Endodermal cell (in vitro differentiated cells): Measurements from ENCODE around the gene TLR9. TPM values are rescaled to one million over a fixed set of nuclear protein-coding genes. Genes with fewer than 3 reads are reported as not detected.

Experiments used
- DNase-seq: peaks from one replicate; pipeline ENCODE4 v3.0.0-alpha.2; 2017
- H3K27ac ChIP-seq: 2 replicates; pipeline ENCODE4 v1.5.1; 2013; ENCODE audit warnings: mild to moderate bottlenecking, low read depth, low read length, moderate library complexity
- H3K27me3 ChIP-seq: 2 replicates; pipeline ENCODE4 v1.6.1; 2013; ENCODE audit warnings: mild to moderate bottlenecking, low read length, moderate library complexity; ENCODE audit not compliant: insufficient read depth, control insufficient read depth, poor library complexity, severe bottlenecking
- H3K36me3 ChIP-seq: 2 replicates; pipeline ENCODE4 v1.7.0; 2013; ENCODE audit warnings: mild to moderate bottlenecking, low read length, moderate library complexity; ENCODE audit not compliant: control insufficient read depth, insufficient read depth
- H3K4me1 ChIP-seq: one replicate; pipeline ENCODE4 v1.7.0; 2013; ENCODE audit warnings: low read length; ENCODE audit not compliant: control insufficient read depth, insufficient read depth
- H3K4me3 ChIP-seq: 2 replicates; pipeline ENCODE4 v1.5.1; 2013; ENCODE audit warnings: mild to moderate bottlenecking, low read length, moderate library complexity
- H3K9ac ChIP-seq: 2 replicates; pipeline ENCODE4 v1.6.1; 2013; ENCODE audit warnings: mild to moderate bottlenecking, low read length, moderate library complexity; ENCODE audit not compliant: poor library complexity, severe bottlenecking; ENCODE audit errors: extremely low read depth
- H3K9me3 ChIP-seq: 2 replicates; pipeline ENCODE4 v1.6.1; 2013; ENCODE audit warnings: mild to moderate bottlenecking, low read length, moderate library complexity; ENCODE audit not compliant: control insufficient read depth
- H3K27ac Mint-ChIP-seq: 2 replicates; pipeline ENCODE4 v1.8.0; 2020; ENCODE audit warnings: mixed read lengths
- H3K27me3 Mint-ChIP-seq: 2 replicates; pipeline ENCODE4 v1.8.0; 2021; ENCODE audit warnings: mild to moderate bottlenecking, mixed read lengths; ENCODE audit not compliant: insufficient read depth
- H3K36me3 Mint-ChIP-seq: 2 replicates; pipeline ENCODE4 v1.8.0; 2020; ENCODE audit warnings: low read depth, mixed read lengths
- H3K4me1 Mint-ChIP-seq: 2 replicates; pipeline ENCODE4 v1.8.0; 2020; ENCODE audit warnings: mixed read lengths
- H3K4me3 Mint-ChIP-seq: 2 replicates; pipeline ENCODE4 v1.8.0; 2020; ENCODE audit warnings: mild to moderate bottlenecking, moderate library complexity, mixed read lengths
- H3K9me3 Mint-ChIP-seq: 2 replicates; pipeline ENCODE4 v1.8.0; 2020; ENCODE audit warnings: mild to moderate bottlenecking, mixed read lengths
- WGBS, 2 experiments: methylation state at CpG; one replicate each; pipeline versions ENCODE4 v1.1.5 to v1.1.7; 2013; ENCODE audit warnings: missing lambda C conversion rate in 2 of 2, mixed read lengths in 1 of 2; ENCODE audit not compliant: insufficient coverage in 1 of 2, insufficient read length in 1 of 2; 5-methylcytosine and 5-hydroxymethylcytosine counted together
- total RNA-seq, 2 donors: library from RNA; stranded (reverse); fragmentation: NEBNext Ultra II Directional in 1 of 2; extraction: Animal tissue kit (Norgen Biotek cat#: 25700) in 1 of 2; gene quantifications; 2 replicates in 1 of 2; 3 replicates in 1 of 2; pipeline ENCODE4 v1.2.1, GENCODE V29; 2021
- TF ChIP-seq, protein P1 (sequence below): fragments of 200-600 bp; sonication (generic); conservative IDR thresholded peaks from 2 replicates; pipeline ENCODE4 v1.5.0; 2021; ENCODE audit warnings: antibody characterized with exemption, mild to moderate bottlenecking

The TLR9 gene
- total RNA-seq, 2 donors from 2014 or later = 0.11 TPM; not detected in 1

DNA sequence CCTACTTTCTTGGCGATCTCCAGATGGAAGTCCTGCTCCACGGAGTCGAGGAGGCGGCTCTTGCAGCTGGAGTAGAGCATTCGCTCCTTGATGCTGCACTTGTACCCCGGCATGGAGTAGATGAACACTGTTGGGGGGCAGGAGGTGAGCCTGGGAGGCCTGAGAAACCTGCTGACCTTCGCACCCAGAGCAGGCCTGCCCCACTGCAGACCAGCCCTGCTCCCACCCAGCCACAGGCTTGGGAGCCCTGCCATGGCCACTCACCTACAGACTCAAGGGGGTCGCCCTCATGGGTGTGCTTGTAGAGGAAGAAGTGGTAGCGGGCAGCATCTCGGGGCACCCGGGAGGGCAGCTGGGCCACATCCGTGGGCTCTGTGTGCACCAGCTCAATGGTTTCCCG lies 4.2 kb upstream of the TLR9 start:
- WGBS, 2 experiments = 95 to 97% methylated on average over 7 to 13 of the region's 13 CpGs
- no peak overlapping the region for H3K27ac ChIP-seq
- H3K9me3 Mint-ChIP-seq = no peaks in the 10 kb centered on the region
- TF ChIP-seq, protein P1, sequence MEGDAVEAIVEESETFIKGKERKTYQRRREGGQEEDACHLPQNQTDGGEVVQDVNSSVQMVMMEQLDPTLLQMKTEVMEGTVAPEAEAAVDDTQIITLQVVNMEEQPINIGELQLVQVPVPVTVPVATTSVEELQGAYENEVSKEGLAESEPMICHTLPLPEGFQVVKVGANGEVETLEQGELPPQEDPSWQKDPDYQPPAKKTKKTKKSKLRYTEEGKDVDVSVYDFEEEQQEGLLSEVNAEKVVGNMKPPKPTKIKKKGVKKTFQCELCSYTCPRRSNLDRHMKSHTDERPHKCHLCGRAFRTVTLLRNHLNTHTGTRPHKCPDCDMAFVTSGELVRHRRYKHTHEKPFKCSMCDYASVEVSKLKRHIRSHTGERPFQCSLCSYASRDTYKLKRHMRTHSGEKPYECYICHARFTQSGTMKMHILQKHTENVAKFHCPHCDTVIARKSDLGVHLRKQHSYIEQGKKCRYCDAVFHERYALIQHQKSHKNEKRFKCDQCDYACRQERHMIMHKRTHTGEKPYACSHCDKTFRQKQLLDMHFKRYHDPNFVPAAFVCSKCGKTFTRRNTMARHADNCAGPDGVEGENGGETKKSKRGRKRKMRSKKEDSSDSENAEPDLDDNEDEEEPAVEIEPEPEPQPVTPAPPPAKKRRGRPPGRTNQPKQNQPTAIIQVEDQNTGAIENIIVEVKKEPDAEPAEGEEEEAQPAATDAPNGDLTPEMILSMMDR = no peak
- no peaks in the 10 kb centered on the region for H3K4me1 ChIP-seq
- peaks cover 18% of the 10 kb centered on the region for H3K36me3 ChIP-seq
- no peak overlapping the region for H3K4me3 Mint-ChIP-seq
- no peaks in the 10 kb centered on the region for H3K4me1 Mint-ChIP-seq
- H3K27me3 Mint-ChIP-seq = no peaks in the 10 kb centered on the region
- H3K9me3 ChIP-seq = no peaks in the 10 kb centered on the region
- no peak overlapping the region for H3K27ac Mint-ChIP-seq
- H3K9ac ChIP-seq = no peak overlapping the region
- H3K4me3 ChIP-seq = no peak overlapping the region
- H3K27me3 ChIP-seq = no peaks in the 10 kb centered on the region
- peaks cover 29% of the 10 kb centered on the region for H3K36me3 Mint-ChIP-seq
- peak; percentile 17 for DNase-seq

DNA sequence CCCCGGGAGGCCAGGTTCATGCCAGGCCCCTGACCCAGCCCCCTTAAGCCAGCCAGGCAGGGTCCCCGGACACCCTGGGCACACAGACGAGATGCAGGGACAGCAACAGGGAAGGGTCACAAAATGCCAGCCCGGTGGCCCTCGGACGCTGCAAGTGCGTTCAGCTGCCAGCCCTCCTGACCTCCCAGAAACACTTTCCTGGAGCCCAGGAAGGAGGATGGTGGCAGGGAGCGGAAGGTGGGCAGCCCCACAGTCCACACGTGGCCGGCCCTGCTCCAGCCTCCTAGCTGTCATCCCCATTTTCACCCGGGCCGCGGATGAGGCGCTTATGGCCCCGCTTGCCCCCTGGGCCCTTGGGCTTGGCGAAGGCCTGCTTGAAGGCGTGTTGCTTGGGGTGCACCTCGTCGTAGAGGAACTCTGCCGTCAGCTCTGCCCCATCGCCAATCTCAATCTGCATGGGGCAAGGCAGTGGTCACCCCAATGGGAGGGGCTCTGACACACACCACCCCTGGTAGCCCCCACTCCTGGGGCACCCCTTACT lies 3.4 kb upstream of the TLR9 start:
- Mint-ChIP-seq H3K36me3 (peaks cover 24% of the 10 kb centered on the region), H3K4me3 (no peak overlapping the region), H3K9me3 (no peaks in the 10 kb centered on the region), H3K27me3 (no peaks in the 10 kb centered on the region), H3K4me1 (no peaks in the 10 kb centered on the region), H3K27ac (no peak overlapping the region)
- Histone ChIP-seq H3K9me3 (no peaks in the 10 kb centered on the region), H3K4me3 (no peak overlapping the region), H3K9ac (no peak overlapping the region), H3K4me1 (no peaks in the 10 kb centered on the region), H3K36me3 (peaks cover 18% of the 10 kb centered on the region), H3K27ac (no peak overlapping the region), H3K27me3 (no peaks in the 10 kb centered on the region)
- TF ChIP-seq, protein P1 = no peak
- WGBS, 2 experiments = 95% methylated on average over 17 to 21 of the region's 21 CpGs
- DNase-seq = no peak

DNA sequence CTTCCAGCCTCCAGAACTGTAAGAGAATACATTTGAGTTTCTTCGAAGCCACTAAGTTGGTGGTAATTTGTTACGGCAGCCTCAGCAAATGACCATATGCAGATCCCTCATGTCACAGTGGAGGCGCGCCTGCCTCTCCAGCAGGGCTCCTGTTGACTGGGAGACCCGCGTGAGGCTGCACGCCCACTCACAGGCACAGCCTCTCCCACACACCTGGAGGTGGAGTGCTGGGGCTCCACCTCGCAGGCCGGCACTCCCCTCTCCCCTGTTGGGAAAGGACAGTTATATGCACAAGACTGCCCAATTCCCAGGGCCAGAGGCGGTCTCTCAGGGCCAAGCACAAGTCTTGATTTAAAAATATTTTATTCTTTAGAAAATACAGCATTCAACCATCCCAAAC lies 2.8 kb upstream of the TLR9 start:
- no peaks in the 10 kb centered on the region for H3K4me1 Mint-ChIP-seq
- H3K27me3 ChIP-seq = no peaks in the 10 kb centered on the region
- no peaks in the 10 kb centered on the region for H3K4me1 ChIP-seq
- no peaks in the 10 kb centered on the region for H3K9me3 ChIP-seq
- no peaks in the 10 kb centered on the region for H3K9me3 Mint-ChIP-seq
- no peak overlapping the region for H3K4me3 Mint-ChIP-seq
- no peak overlapping the region for H3K27ac ChIP-seq
- peaks cover 18% of the 10 kb centered on the region for H3K36me3 ChIP-seq
- H3K36me3 Mint-ChIP-seq = peaks cover 23% of the 10 kb centered on the region
- no peak overlapping the region for H3K27ac Mint-ChIP-seq
- no peaks in the 10 kb centered on the region for H3K27me3 Mint-ChIP-seq
- WGBS, 2 experiments = 88 to 94% methylated on average over 8 to 10 of the region's 10 CpGs
- no peak overlapping the region for H3K4me3 ChIP-seq
- no peak overlapping the region for H3K9ac ChIP-seq
- TF ChIP-seq, protein P1 = no peak
- no peak for DNase-seq
